HG02970 (cell line): ENCODE data around the gene DRG1.
"Not testable (repeated sequence)": the region's sequence is repeated elsewhere in the genome, so short reads cannot be mapped to it uniquely, and the experiment has no call there.

Experiments
- ATAC-seq: cut with Tn5 transposase; IDR thresholded peaks from one replicate; pipeline ENCODE4 v1.9.1; 2021; ENCODE audit warnings: mild to moderate bottlenecking, moderate library complexity, moderate number of reproducible peaks; ENCODE audit not compliant: unreplicated experiment, low FRiP score

DRG1 gene

DNA sequence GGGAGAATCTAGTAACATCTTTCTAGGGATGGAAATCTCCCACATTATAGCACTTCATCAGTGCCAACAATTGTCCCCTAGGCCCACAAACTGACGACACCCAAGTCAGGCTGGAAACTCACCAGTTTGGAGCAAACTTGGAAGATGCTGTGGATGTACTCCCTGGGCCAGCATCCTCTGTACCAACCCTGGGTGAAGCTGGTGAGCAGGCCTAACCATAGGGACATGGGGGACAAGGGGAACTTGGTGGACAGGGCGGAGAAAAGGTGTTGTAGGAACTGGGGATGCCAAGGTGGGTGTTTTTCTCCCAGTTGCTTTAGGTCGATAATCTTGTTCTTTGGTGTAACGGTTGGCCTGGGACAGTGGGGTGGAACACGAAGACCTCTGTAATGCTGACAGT is 42.2 kb downstream of the DRG1 start:
- ATAC-seq: no peak

- no peak for ATAC-seq
Measured at GRCh38 chr22:31442768-31443489, 43.5 kb downstream of the DRG1 start.

- no peak for ATAC-seq
Measured at GRCh38 chr22:31443516-31443915, 44.1 kb downstream of the DRG1 start.

- ATAC-seq: no peak
Measured at GRCh38 chr22:31445642-31446041, 46.2 kb downstream of the DRG1 start.

- no peak for ATAC-seq
Measured at GRCh38 chr22:31446208-31446607, 46.8 kb downstream of the DRG1 start.

DNA sequence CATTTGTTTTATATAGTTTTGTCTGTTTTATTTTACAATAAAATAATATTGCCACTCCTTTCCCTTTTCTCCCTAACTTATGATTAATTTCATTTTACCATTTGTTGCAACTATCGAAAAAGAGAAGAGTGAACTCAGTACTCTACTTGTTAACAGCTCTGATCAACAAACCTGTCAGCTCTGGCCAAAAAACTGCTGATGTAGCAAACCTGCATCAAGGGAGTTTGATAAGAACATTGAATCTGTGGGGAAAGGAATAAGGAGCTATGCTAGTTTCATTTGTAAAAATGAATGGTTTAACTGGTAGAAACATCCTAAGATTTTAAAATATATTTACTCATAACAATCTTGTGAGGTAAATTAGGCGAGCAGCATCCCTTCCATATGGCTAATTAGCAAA is 47.4 kb downstream of the DRG1 start:
- no peak for ATAC-seq

DNA sequence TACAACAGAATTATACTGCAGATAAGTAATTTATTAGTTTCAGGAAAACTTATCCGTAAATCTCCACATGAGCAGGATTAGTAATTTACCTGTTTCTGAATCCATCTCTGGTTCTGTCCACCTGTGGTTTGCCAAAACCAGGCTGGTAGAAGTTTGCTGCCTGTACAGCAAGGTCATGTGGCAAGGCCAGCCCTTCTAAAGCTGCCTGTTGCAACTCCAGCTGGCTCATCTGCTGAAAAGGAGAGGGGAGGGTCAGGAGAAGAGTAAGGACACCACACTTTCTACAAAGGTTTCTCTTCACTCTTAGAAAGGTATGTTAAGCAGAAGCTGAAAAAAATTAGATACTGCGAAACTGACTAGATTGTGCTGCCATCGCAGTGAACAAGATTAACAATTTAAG is 47.9 kb downstream of the DRG1 start:
- no peak for ATAC-seq

- no peak for ATAC-seq
Measured at GRCh38 chr22:31448382-31448781, 49.0 kb downstream of the DRG1 start.

- no peak for ATAC-seq
Measured at GRCh38 chr22:31449506-31449905, 50.1 kb downstream of the DRG1 start.

DNA sequence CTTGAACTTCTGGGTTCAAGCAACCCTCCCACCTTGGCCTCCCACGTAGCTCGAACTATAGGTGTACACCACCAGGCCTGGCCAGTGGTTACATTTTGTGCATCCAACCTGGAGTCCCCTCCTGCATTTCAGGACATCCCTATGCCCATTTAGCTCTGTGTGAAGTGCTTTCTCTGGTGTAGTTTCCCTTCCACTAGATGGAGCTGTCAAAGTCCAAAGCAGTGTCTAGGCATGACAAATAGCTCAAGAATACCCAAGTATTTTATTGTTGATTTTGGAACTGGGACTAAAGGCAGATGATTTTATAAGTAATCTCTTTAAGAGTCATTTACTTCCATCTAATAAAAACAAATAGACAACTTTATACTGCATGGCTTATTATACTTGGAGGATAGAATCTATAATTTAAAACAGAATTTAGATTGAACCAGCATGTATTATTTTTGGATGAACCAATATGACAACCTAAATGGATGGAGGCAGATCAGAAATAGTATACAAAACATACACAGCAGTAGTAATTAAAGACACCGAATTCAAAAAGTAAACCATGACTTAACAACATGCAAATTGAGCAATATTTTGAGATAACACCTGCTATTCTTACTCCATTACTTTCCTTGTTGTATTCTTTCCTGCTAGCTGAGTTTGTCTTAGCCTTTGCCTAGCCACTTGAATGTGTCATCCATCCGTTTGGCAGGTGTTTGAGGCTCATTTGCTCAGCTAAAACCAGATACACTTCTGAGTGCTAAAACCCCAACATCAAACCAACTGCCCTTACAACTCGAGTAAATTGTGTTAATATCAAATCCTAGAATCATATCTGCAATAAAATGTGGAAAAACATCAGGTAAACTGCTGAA is 52.5 kb downstream of the DRG1 start:
- ATAC-seq: no peak

DNA sequence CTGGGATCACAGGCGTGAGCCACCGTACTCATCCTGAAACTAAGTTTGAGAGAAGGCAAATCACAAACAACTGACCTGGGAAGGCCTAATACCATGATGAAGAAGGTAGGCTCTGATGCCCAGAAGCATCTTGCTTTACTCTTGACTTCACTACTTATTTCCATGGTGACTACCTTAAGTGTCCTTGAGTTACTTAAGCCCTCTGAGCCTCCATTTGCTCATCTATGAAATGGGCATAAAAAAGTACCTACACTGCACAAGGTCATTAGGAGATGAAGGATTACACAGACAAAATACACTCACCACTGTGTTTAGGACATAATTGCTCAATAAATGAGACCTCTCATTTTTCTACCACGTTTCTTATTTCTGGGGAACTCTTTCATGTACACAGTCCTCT is 62.3 kb downstream of the DRG1 start:
- ATAC-seq: no peak

GRCh38 chr22:31465307-31465706 is 65.9 kb downstream of the DRG1 start:
- ATAC-seq: no peak

DNA sequence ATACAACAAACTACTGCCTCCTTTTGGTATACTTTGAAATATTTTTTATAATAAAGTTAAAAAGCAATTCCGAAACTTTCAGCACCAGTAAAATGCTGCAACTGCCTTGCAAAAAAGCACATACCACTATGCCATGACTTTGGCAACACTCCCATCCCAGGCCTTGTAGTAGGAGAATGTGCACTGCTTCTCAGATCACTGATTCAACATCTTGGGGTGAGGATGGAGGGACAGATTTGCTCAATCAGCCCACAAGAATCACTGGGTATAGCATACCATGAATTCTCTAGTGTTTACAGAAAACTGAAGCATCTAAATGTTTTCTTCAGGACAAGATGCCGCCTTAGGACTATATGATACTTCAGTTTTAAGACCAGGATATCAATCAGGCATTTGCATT is 75.3 kb downstream of the DRG1 start:
- no peak for ATAC-seq

DNA sequence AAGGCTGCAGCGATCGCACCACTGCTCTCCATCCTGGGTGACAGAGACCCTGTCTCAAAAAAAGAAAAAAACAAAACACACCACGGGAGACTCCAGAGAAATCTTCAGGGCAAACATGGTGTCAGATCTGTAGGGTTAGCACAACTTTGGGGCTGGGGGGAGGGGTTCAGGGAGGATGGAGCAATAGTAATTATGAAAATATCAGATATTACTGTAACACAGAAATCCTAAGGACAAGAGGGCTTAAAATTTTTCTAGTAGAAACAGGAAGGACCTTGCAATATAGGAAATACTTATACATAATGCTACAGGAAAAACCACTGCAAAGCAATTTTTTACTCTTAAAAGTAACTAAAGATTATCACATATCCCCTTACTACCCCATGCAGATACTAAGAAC is 76.4 kb downstream of the DRG1 start:
- no peak for ATAC-seq

DNA sequence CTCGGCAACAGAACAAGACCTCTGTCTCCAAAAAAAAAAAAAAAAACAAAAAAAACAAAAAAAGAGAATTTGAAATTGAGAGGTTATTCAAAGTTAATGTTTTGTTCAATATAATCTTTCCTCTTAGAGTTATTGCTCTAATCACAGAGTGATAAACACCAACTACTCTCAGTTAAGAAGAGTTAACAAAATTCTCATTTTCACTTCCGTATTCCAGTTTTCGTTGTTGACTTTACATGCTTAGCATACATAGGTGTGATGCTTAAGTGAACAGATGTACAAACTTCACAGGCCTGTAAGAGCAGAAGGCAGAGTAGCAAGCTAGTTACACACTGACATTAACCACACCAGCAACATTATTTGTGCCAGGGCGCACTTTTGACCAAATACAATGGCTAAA is 77.9 kb downstream of the DRG1 start:
- no peak for ATAC-seq

GRCh38 chr22:31481129-31481528 is 81.7 kb downstream of the DRG1 start:
- no peak for ATAC-seq

GRCh38 chr22:31482470-31482869 is 83.1 kb downstream of the DRG1 start:
- not testable (repeated sequence) for ATAC-seq
